Hepatocyte (in vitro differentiated cells): Measurements from ENCODE around the gene ELFN1.

Source experiments
- EZH2 ChIP-seq: fragments of 200-600 bp; sonication (generic); IDR thresholded peaks from 2 replicates; pipeline ENCODE4 v1.6.1; 2016; ENCODE audit warnings: antibody characterized with exemption, mild to moderate bottlenecking, borderline replicate concordance
- EZH2phosphoT487 ChIP-seq: fragments of 200-600 bp; sonication (generic); IDR thresholded peaks from one replicate; pipeline ENCODE4 v1.6.1; 2018; ENCODE audit warnings: antibody characterized with exemption, mild to moderate bottlenecking, low read depth, moderate library complexity; ENCODE audit not compliant: unreplicated experiment, severe bottlenecking
- TF ChIP-seq, protein P1 (sequence below): fragments of 200-600 bp; sonication (generic); IDR thresholded peaks from 2 replicates; pipeline ENCODE4 v1.5.1; 2016; ENCODE audit warnings: antibody characterized with exemption, mild to moderate bottlenecking; ENCODE audit not compliant: poor library complexity

DNA sequence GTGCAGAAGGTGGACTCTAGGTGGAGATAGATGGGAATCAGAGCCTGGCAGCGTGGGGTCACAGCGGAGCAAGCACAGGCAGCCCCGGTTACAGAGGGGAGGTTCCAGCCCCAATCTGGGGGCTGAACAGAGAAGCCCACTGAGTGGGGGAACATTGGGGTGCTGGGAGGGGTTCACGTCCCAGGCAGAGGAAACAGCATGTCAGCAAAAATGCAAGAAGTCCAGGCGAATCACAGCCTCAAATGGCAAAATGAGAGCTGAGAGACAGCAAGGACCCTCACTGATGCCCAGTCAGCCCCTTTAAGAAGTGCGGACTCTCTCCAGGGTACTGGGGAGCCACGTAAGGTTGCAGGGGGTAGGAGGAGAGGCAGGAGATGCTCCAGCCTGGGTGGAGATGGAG lies 62.0 kb downstream of the ELFN1 start:
- TF ChIP-seq, protein P1, sequence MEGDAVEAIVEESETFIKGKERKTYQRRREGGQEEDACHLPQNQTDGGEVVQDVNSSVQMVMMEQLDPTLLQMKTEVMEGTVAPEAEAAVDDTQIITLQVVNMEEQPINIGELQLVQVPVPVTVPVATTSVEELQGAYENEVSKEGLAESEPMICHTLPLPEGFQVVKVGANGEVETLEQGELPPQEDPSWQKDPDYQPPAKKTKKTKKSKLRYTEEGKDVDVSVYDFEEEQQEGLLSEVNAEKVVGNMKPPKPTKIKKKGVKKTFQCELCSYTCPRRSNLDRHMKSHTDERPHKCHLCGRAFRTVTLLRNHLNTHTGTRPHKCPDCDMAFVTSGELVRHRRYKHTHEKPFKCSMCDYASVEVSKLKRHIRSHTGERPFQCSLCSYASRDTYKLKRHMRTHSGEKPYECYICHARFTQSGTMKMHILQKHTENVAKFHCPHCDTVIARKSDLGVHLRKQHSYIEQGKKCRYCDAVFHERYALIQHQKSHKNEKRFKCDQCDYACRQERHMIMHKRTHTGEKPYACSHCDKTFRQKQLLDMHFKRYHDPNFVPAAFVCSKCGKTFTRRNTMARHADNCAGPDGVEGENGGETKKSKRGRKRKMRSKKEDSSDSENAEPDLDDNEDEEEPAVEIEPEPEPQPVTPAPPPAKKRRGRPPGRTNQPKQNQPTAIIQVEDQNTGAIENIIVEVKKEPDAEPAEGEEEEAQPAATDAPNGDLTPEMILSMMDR, result no peak
- TF ChIP-seq EZH2 (no peak), EZH2phosphoT487 (no peak)
